GM10266 (cell line): ENCODE results near the gene TTLL4.

ENCODE experiments used
- DNase-seq: peaks from one replicate; pipeline ENCODE4 v3.0.0; 2012; ENCODE audit errors: extremely low spot score
- TF ChIP-seq, protein P1 (sequence below): IDR thresholded peaks from 2 replicates; pipeline ENCODE4 v1.5.1; 2012; ENCODE audit warnings: mild to moderate bottlenecking, low read depth; ENCODE audit not compliant: control insufficient read depth, insufficient read depth; ENCODE audit errors: missing control alignments

The TTLL4 gene

DNA sequence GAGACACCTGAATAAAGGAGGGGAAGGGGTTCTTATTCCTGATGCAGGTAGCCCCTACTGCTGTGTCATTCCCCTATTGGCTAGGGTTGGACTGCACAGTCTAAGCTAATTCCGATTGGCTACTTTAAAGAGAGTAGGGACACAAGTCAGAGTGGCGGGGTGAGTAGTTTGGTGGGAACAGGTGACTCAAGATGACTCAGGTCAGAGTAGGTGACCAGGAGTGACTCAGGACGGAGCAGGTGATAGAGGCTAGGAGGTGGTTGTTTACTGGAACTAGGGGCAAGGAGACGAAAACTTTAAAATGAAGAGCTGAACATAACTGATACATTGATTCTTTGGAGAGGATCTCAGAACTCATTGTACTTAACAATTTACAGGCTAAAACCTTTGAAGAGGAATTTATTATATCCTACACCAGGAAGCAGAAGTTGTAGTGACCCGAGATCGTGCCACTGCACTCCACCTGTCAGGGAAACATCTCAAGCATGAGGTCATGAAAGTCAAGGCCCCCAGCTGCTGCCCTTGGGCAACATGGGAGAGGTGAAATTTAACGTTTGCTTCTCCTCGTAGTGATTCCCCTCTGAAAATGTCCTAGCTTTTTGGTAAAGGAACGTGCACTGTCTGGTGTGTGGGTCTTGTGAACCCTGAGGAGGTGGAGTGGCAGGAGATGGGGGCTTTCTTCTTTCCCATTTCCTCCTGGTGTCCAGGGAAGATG lies 66.8 kb downstream of the TTLL4 start:
- TF ChIP-seq, protein P1, sequence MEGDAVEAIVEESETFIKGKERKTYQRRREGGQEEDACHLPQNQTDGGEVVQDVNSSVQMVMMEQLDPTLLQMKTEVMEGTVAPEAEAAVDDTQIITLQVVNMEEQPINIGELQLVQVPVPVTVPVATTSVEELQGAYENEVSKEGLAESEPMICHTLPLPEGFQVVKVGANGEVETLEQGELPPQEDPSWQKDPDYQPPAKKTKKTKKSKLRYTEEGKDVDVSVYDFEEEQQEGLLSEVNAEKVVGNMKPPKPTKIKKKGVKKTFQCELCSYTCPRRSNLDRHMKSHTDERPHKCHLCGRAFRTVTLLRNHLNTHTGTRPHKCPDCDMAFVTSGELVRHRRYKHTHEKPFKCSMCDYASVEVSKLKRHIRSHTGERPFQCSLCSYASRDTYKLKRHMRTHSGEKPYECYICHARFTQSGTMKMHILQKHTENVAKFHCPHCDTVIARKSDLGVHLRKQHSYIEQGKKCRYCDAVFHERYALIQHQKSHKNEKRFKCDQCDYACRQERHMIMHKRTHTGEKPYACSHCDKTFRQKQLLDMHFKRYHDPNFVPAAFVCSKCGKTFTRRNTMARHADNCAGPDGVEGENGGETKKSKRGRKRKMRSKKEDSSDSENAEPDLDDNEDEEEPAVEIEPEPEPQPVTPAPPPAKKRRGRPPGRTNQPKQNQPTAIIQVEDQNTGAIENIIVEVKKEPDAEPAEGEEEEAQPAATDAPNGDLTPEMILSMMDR, result no peak
- DNase-seq, result no peak

DNA sequence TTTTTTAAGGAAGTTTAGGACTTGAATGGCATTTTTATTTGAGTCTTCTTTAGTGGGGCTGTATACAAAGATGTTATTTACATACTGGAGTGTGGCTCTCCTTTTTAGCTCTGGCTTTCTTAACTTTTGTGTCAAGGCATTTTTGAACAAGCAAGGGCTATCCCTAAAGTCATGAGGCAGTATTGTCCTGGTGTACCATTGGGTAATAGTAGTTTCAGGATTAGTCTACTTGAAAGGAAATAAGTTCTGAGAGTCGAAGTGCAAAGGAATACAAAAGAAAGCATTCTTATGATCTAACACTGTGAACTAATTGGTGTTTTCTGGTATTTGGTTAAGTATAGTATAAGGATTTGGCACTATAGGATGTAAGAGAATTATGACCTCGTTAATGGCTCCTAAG lies 69.4 kb downstream of the TTLL4 start:
- no peak for DNase-seq

DNA sequence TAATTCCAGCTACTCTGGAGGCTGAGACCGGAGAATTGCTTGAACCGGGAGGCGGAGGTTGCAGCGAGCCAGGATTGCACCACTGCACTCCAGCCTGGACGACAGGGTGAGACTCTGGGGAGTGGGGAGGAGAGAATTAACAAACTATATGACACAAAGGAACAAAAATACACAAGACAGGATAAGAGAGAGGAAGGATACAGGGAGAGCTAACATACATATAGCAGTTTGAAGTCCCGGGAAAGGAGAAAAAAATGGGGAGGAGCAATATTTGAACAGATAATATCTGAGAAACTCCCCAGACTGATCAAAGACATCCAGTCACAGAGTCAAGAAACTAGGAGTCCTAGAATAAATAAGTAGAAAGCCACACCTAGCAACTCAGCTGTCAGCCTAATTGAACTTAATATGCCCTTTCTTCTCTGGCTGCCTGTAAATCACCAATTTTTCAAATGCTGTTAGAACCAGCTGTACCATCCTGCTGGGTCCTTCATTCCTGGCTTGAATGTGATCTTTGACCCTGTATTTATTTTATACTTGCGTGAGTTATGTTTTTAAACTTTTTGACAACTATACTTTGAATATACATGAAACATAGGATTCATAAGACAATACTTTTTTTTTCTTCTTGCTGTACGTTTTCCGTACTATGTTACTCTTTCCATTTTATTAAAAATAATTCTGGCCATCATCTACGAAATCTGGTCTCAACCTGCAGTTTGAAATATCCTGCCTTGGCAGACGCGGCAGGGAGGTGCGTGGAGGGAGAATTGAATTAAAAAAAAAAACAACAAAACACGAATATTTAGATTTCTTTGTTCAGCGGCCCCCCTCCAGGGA lies 70.4 kb downstream of the TTLL4 start:
- DNase-seq, result no peak
- TF ChIP-seq, protein P1, result no peak

More for the DNA sequence above, 69.4 kb downstream of the TTLL4 start:
- TF ChIP-seq, protein P1, result no peak

DNA sequence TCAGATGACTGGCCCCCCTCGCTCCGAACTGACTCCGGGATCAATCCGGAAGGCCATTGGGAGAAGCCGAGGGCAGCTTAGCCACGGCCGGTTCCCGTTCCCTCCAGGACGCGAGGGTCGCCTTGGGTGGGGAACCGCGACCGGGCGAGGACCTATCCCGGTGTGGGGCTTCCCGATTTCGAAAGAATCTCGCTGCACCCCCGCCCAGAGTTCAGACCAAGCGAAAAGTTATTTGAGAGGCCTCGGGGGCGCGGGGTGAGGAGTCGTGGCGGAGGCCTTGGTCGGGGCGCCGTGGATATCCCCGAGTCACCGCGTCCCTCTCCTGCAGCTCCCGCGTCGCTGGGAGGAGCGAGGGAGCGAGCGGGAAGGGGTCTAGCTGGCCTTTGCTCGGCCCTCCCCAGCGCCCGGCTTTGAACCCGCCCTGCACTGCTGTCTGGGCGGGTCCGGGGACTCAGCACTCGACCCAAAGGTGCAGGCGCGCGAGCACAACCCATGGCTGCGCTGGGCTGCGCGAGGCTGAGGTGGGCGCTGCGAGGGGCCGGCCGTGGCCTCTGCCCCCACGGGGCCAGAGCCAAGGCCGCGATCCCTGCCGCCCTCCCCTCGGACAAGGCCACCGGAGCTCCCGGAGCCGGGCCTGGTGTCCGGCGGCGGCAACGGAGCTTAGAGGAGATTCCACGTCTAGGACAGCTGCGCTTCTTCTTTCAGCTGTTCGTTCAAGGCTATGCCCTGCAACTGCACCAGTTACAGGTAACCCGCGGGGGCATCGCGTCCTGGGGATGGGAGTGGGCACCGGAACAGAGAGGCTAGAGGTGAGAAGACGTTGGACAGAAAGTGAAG lies 71.3 kb downstream of the TTLL4 start, which contains the start of gene CYP27A1:
Gene CYP27A1 (plus strand): TSS at position 457 of the 837 bp plus-strand sequence. CDS start 36 bp downstream, at position 493.
- TF ChIP-seq, protein P1, result no peak
- DNase-seq, result no peak

DNA sequence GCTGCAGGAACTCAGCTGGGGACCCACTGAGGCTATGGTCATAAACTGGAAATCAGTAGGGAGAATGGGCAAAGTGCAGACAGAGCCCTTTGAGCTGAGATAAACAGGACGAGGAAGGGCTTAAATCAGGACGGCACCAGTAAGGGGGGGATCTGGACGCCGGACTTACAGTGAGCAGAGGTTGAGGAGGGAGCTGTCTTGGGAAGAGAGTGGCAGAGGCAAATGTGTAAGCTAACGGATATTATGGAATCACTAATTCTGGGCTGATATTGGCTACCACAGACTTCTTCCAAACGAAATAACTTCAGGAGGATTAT lies 71.9 kb downstream of the TTLL4 start:
- no peak for DNase-seq
- TF ChIP-seq, protein P1, result no peak

DNA sequence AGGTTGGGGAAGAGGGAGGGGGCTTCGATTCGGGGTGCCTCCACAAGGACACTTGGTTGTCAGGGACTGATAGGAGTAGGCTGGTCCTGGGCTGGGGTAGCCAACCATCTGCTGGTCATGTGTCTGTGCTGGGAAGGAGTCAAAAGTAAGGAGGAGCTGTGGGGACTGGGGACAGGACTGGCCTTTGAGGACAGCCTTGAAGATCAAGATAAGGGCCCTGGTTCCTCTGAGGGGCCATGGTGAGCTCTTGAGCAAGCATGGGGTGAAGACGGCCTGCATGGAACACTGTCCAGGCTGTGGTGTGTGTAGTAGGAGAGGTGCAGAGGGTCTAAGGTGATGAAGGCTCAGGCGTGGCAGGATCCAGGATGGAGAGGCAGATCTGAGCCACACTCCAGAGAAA lies 73.1 kb downstream of the TTLL4 start:
- TF ChIP-seq, protein P1, result no peak
- no peak for DNase-seq

DNA sequence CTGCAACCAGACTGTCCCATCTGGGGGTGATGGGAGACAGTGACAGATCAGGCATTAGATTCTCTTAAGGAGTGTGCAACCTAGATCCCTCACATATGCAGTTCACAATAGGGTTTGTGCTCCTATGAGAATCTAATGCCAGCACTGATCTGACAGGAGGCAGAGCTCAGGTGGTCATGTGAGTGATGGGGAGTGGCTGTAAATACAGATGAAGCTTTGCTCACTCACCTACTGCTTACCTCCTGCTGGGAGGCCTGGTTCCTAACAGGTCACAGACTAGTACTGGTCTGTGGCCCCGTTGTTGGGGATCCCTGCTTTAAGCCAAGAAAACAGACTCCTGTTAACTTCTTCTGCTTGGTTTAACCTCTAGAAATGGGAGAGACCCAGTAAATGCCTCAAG lies 74.5 kb downstream of the TTLL4 start:
- TF ChIP-seq, protein P1, result no peak
- DNase-seq, result no peak
